GM12872 (cell line): ENCODE results near the gene MRPL37.

ENCODE experiments used
- CTCF ChIP-seq: IDR thresholded peaks from 3 replicates; pipeline ENCODE4 v1.5.1; 2011; ENCODE audit warnings: low read depth, mild to moderate bottlenecking, low read length, moderate library complexity; ENCODE audit not compliant: insufficient read depth

Gene MRPL37

GRCh38 chr1:54199765-54200518 lies at the start of gene MRPL37, which contains the start of gene CYB5RL:
Gene MRPL37, plus strand, starts transcription at chr1:54200167. Its CDS starts 77 bp downstream, at chr1:54200244.
Gene CYB5RL, minus strand, starts transcription at chr1:54200030. Its CDS starts 4,414 bp downstream, at chr1:54195616.
- TF ChIP-seq CTCF, result no peak

GRCh38 chr1:54151013-54151412 lies 49.0 kb upstream of the MRPL37 start:
- TF ChIP-seq CTCF, result no peak

GRCh38 chr1:54152696-54153095 lies 47.3 kb upstream of the MRPL37 start, which contains the start of gene CDCP2:
Gene CDCP2, minus strand, starts transcription at chr1:54153000. Its CDS starts 78 bp downstream, at chr1:54152922.
- TF ChIP-seq CTCF, result no peak

GRCh38 chr1:54153535-54154439 lies 46.2 kb upstream of the MRPL37 start:
- no peak for TF ChIP-seq CTCF

- no peak for TF ChIP-seq CTCF
Observed at GRCh38 chr1:54156201-54156600, 43.8 kb upstream of the MRPL37 start.

GRCh38 chr1:54156986-54157385 lies 43.0 kb upstream of the MRPL37 start:
- TF ChIP-seq CTCF, result no peak

GRCh38 chr1:54157401-54157800 lies 42.6 kb upstream of the MRPL37 start:
- no peak for TF ChIP-seq CTCF
